Tibial nerve (tissue), 4 donors: ENCODE measurements around the gene ATP1A1.

Experiments
- EP300 ChIP-seq, 2 donors: sonication (generic); formaldehyde crosslinking; IDR thresholded peaks; one replicate each; pipeline ENCODE4 v1.6.1; 2017; ENCODE audit warnings: antibody characterized with exemption in 2 of 2, mild to moderate bottlenecking in 1 of 2
- TF ChIP-seq, protein P1 (sequence below), 5 experiments: fragments of 200-600 bp in 3 of 5; fragments of 450-650 bp in 2 of 5; sonication (generic) in 3 of 5; IDR thresholded peaks; one replicate each; pipeline ENCODE4 v1.5.1; 2016 to 2019; ENCODE audit warnings: antibody characterized with exemption in 5 of 5, mild to moderate bottlenecking in 3 of 5, moderate library complexity in 2 of 5

DNA sequence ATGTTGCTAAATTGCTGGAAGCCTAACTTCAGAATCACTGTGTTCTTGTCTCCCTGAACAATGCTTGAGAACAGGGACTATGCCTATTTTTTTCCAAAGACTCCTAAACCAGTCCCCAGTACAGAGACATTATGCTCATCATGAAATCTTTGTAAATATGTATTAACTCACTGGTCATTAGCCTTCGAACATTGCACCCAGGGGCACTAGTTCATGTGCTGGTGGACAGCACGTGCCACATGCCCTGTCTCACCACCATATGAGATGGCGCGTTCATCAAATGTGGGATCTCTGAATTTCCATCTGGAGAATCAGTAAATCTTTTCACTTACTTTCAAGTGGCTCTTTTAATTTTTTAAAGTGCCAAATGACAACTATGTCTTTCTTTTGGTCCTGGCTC lies 11.0 kb upstream of the ATP1A1 start:
- TF ChIP-seq, protein P1, sequence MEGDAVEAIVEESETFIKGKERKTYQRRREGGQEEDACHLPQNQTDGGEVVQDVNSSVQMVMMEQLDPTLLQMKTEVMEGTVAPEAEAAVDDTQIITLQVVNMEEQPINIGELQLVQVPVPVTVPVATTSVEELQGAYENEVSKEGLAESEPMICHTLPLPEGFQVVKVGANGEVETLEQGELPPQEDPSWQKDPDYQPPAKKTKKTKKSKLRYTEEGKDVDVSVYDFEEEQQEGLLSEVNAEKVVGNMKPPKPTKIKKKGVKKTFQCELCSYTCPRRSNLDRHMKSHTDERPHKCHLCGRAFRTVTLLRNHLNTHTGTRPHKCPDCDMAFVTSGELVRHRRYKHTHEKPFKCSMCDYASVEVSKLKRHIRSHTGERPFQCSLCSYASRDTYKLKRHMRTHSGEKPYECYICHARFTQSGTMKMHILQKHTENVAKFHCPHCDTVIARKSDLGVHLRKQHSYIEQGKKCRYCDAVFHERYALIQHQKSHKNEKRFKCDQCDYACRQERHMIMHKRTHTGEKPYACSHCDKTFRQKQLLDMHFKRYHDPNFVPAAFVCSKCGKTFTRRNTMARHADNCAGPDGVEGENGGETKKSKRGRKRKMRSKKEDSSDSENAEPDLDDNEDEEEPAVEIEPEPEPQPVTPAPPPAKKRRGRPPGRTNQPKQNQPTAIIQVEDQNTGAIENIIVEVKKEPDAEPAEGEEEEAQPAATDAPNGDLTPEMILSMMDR (IDR thresholded peaks at IDR 0.05), result no peak
- no peak for TF ChIP-seq EP300 (IDR thresholded peaks at IDR 0.05)
